Thymus (tissue), 14 donors: ENCODE measurements around the gene ZNF200. TPM values are rescaled to one million over a fixed set of nuclear protein-coding genes. Genes with fewer than 3 reads are reported as not detected.
A peak's percentile ranks its signal among the peaks of the same experiment; 100 is the strongest.

Source experiments
- DNase-seq, 9 donors: peaks; one replicate each; pipeline ENCODE4 v3.0.0-alpha.2; 2013; ENCODE audit warnings: low spot score in 9 of 9, low read depth in 6 of 9, missing footprints in 1 of 9
- H3K27ac ChIP-seq, 2 donors: one replicate each; pipeline ENCODE4 v1.5.1; 2013; ENCODE audit warnings: control low read depth in 1 of 2, low read depth in 1 of 2, low read length in 1 of 2, mild to moderate bottlenecking in 1 of 2, moderate library complexity in 1 of 2
- H3K27me3 ChIP-seq, 2 donors: one replicate each; pipeline ENCODE4 v1.5.1; 2013; ENCODE audit warnings: low read length in 1 of 2; ENCODE audit not compliant: control insufficient read depth in 2 of 2, insufficient read depth in 1 of 2
- H3K36me3 ChIP-seq, 2 donors: one replicate each; pipeline ENCODE4 v1.5.1; 2013; ENCODE audit warnings: low read length in 1 of 2, mild to moderate bottlenecking in 1 of 2, moderate library complexity in 1 of 2; ENCODE audit not compliant: control insufficient read depth in 2 of 2, insufficient read depth in 2 of 2
- H3K4me1 ChIP-seq, 2 donors: one replicate each; pipeline ENCODE4 v1.5.1; 2013; ENCODE audit warnings: low read length in 2 of 2; ENCODE audit not compliant: control insufficient read depth in 2 of 2, insufficient read depth in 2 of 2
- H3K4me3 ChIP-seq, 2 donors: one replicate each; pipeline ENCODE4 v1.5.1; 2013; ENCODE audit warnings: low read length in 2 of 2, control low read depth in 1 of 2, mild to moderate bottlenecking in 1 of 2
- H3K9me3 ChIP-seq, 2 donors: one replicate each; pipeline ENCODE4 v1.5.1; 2013; ENCODE audit warnings: low read length in 1 of 2, mild to moderate bottlenecking in 1 of 2; ENCODE audit not compliant: control insufficient read depth in 2 of 2, insufficient read depth in 1 of 2
- WGBS: extraction: QIAGEN DNeasy Blood & Tissue Kit; methylation state at CpG from one replicate; pipeline ENCODE4 v1.1.7; 2013; 5-methylcytosine and 5-hydroxymethylcytosine counted together
- long read RNA-seq, 10 donors: transcript quantifications; one replicate each; lab custom pipeline, GENCODE V29; 2026
- polyA plus RNA-seq: library from polyadenylated mRNA; stranded (reverse); fragments of 200-250 nt; gene quantifications from one replicate; pipeline ENCODE4 v1.2.3, GENCODE V29; 2013
- total RNA-seq: library from RNA; stranded (reverse); fragments of 120-200 nt; gene quantifications from one replicate; pipeline ENCODE4 v1.2.4, GENCODE V29; 2013
- donor health status: healthy.

The ZNF200 gene, protein sequence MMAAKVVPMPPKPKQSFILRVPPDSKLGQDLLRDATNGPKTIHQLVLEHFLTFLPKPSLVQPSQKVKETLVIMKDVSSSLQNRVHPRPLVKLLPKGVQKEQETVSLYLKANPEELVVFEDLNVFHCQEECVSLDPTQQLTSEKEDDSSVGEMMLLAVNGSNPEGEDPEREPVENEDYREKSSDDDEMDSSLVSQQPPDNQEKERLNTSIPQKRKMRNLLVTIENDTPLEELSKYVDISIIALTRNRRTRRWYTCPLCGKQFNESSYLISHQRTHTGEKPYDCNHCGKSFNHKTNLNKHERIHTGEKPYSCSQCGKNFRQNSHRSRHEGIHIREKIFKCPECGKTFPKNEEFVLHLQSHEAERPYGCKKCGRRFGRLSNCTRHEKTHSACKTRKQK
- total RNA-seq: 8.6 TPM
- 10.0 TPM for polyA plus RNA-seq
- long read RNA-seq, donor 1, partial matches to known transcripts: 0 of 2 reads
- long read RNA-seq, donor 1, other reads (novel, unspliced or antisense): 0 of 2 reads
- long read RNA-seq, donor 2: 0 reads
- long read RNA-seq, donor 3, full-length matches to known transcripts: 7 of 7 reads
- long read RNA-seq, donor 3, partial matches to known transcripts: 0 of 7 reads
- long read RNA-seq, donor 3, other reads (novel, unspliced or antisense): 0 of 7 reads
- long read RNA-seq, donor 4, full-length matches to known transcripts: 7 of 7 reads
- long read RNA-seq, donor 4, partial matches to known transcripts: 0 of 7 reads
- long read RNA-seq, donor 4, other reads (novel, unspliced or antisense): 0 of 7 reads
- long read RNA-seq, donor 5, full-length matches to known transcripts: 17 of 17 reads
- long read RNA-seq, donor 5, partial matches to known transcripts: 0 of 17 reads
- long read RNA-seq, donor 5, other reads (novel, unspliced or antisense): 0 of 17 reads
- long read RNA-seq, donor 6, full-length matches to known transcripts: 9 of 9 reads
- long read RNA-seq, donor 6, partial matches to known transcripts: 0 of 9 reads
- long read RNA-seq, donor 6, other reads (novel, unspliced or antisense): 0 of 9 reads
- long read RNA-seq, donor 7, full-length matches to known transcripts: 6 of 6 reads
- long read RNA-seq, donor 7, partial matches to known transcripts: 0 of 6 reads
- long read RNA-seq, donor 7, other reads (novel, unspliced or antisense): 0 of 6 reads
- long read RNA-seq, donor 8, full-length matches to known transcripts: 3 of 3 reads
- long read RNA-seq, donor 8, partial matches to known transcripts: 0 of 3 reads
- long read RNA-seq, donor 8, other reads (novel, unspliced or antisense): 0 of 3 reads
- long read RNA-seq, donor 9, full-length matches to known transcripts: 5 of 5 reads
- long read RNA-seq, donor 9, partial matches to known transcripts: 0 of 5 reads
- long read RNA-seq, donor 9, other reads (novel, unspliced or antisense): 0 of 5 reads
- long read RNA-seq, donor 10: 0 reads

DNA sequence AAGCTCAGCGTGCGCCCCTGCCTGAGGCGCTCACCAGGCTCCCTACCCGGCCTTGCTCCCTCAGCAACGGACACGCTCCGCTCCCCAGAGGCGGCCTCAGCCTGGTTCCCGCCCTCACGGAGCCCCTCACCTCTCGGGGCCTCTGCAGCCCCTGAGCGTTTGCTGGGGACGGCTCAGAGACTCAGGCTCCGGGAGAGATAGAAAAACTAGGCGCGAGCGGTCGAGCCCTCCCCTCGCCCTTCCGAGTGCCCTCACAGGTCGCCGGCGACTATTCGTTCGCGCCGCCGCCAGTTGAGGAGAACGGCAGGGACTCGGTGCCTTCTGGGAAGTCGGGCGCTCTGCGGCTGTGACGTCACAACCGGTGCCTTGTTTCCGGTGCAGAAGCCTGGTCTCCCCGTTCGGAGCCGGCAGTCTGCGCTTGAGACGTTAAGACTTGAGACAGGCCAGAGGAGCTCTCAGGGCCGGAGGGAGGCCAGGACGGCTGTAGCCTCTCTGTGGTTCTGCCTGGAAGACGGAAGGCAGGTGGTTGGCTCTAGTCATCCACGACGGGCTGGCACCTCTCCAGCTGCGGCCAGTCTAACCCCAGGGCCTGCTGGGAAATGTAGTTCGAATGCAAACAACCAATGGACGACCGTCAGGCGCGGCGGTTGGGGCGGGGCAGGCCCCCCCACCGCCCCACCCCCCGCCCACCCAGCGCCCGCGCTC is at the start of gene ZNF200:
ZNF200 (minus strand) TSS at position 302 of the 705 bp plus-strand sequence. CDS start 1,403 bp downstream, outside the sequence.
- WGBS: under 1% methylated on average over 54 of the region's 59 CpGs
- peak; percentile 86 to 96 (median 91) for DNase-seq
- Histone ChIP-seq H3K4me1 (peaks cover 6 to 13% of the 10 kb centered on the region in 2 donors), H3K27me3 (no peaks in the 10 kb centered on the region), H3K9me3 (peaks cover 0 to 9% of the 10 kb centered on the region in 2 donors), H3K36me3 (peaks cover 24 to 29% of the 10 kb centered on the region in 2 donors), H3K27ac (peak within 1 kb of the TSS; percentile 91 to 97), H3K4me3 (peak within 1 kb of the TSS; percentile 58 to 94)

DNA sequence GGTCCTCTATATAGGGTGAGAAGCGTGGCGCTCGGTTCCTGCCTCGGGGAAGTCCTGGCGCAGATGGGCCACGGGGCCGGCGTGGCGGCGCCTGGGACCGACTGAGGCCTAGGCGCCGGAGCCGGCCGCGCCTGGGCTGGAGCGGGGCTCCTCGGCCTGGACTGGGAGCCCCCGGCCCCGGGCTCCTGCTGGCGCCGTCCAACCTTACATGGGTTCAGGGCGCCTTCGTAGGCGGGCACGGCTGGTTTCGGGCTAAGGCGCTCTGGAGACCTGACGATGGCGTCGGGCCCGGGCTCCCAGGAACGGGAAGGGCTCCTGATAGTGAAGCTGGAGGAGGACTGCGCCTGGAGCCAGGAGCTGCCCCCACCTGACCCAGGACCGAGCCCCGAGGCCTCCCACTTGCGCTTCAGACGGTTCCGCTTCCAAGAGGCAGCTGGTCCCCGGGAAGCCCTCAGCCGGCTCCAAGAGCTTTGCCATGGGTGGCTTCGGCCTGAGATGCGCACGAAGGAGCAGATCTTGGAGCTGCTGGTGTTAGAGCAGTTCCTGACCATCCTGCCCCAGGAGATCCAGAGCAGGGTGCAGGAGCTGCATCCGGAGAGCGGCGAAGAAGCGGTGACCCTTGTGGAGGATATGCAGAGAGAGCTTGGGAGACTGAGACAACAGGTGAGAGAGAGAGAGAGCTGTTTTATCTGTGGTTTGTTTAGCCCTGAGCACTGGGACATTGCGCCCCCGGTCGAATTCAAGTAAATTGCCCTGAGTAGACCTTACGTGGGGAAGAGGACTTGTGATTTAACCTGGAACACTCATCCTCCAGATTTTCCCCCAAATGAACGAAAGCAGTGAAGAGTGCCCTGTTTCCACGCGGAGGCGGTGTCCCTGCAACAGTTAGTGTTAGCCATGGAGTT is 48.8 kb upstream of the ZNF200 start:
- DNase-seq: peak in 1 of 9 donors; percentile 13
- Histone ChIP-seq H3K9me3 (peaks cover 9 to 42% of the 10 kb centered on the region in 2 donors), H3K27ac (peak overlapping the region; percentile 99), H3K36me3 (peaks cover 26 to 34% of the 10 kb centered on the region in 2 donors), H3K4me3 (peak overlapping the region; percentile 80 to 83), H3K27me3 (no peaks in the 10 kb centered on the region), H3K4me1 (peaks cover 16 to 20% of the 10 kb centered on the region in 2 donors)
- 8% methylated on average over 56 of the region's 56 CpGs for WGBS

DNA sequence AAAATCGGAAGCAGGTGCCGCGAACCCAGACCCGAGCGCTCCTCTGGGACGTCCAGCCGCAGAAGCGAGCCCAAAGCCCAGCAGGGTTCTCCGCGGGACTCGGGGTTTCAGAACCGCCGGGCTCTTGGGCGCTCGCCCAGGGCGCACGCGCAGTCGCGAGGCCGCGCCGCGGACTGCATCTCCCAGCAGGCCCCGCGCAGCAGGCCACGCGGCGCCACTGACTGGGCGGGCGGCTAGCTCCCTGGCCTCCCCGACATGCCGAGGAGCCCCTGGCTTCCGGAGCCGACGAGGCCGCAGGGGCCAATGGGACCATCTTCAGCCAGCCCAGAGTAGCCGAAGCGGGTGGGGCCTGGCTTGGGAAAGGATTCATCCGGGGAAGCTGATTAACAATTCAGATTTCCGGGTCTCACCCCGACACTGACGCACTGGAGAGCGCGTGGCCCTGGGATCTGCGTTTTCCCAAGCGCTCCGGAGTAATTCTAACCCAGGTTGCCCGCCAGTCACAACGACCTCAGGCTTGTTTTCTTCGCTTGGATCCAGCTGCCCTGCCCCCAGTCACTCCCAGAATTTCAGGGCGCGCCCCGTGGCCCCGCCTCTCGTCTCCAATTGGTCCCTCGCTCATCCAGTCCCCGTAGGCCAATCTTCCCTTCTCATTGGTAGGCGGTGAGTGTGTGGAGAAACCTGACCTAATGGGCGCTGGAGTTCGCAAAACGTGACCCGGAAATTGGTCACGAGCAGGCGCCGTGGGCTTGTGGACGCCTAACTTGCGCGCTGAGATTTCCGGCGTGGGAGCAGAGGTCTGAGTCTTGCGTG is 48.0 kb upstream of the ZNF200 start, which contains the start of gene ZNF263:
ZNF263 (plus strand) TSS at position 762 of the 813 bp plus-strand sequence. CDS start 328 bp downstream, outside the sequence.
- peak; percentile 84 to 98 (median 92) for DNase-seq
- peak within 1 kb of the TSS; percentile 80 to 83 for H3K4me3 ChIP-seq
- H3K27me3 ChIP-seq: no peaks in the 10 kb centered on the region
- H3K9me3 ChIP-seq: peaks cover 6 to 33% of the 10 kb centered on the region in 2 donors
- under 1% methylated on average over 72 of the region's 72 CpGs for WGBS
- peaks cover 20 to 29% of the 10 kb centered on the region in 2 donors for H3K36me3 ChIP-seq
- H3K4me1 ChIP-seq: peaks cover 16 to 20% of the 10 kb centered on the region in 2 donors
- peak within 1 kb of the TSS; percentile 99 for H3K27ac ChIP-seq

DNA sequence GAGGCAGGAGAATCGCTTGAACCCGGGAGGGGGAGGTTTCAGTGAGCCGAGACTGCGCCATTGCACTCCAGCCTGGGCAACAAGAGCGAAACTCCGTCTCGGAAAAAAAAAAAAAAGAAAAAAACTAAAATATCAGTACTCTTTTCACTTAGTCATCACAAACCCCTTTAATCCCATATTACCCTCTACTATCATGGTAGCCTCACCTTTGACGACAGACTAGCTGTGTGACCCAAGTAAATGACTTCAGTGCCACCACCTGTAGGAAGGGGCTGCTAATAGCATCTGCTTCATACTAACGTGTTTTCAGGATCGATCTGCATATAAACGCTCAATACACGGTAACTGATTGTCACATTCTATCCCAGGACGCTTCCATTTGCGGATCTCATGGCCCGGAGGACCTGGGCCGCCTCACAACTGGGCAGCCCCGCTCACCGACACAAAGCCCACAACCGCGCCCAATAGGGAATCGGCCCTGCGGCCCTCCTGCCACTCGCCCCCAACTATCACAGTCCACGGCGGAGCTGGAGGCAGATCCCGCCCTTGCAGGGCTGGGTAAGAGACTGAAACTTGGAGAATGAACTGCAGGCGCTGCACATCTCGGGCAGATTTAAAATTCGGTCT is 47.3 kb upstream of the ZNF200 start:
- Histone ChIP-seq H3K4me3 (peak overlapping the region; percentile 80 to 83), H3K9me3 (peaks cover 6 to 31% of the 10 kb centered on the region in 2 donors), H3K36me3 (peaks cover 20 to 24% of the 10 kb centered on the region in 2 donors), H3K27me3 (peaks cover 0 to 2% of the 10 kb centered on the region in 2 donors), H3K27ac (peak overlapping the region; percentile 99), H3K4me1 (peaks cover 16 to 20% of the 10 kb centered on the region in 2 donors)
- DNase-seq: peak in 4 of 9 donors; percentile 12 to 18 (median 13)
- WGBS: 15% methylated on average over 29 of the region's 29 CpGs

DNA sequence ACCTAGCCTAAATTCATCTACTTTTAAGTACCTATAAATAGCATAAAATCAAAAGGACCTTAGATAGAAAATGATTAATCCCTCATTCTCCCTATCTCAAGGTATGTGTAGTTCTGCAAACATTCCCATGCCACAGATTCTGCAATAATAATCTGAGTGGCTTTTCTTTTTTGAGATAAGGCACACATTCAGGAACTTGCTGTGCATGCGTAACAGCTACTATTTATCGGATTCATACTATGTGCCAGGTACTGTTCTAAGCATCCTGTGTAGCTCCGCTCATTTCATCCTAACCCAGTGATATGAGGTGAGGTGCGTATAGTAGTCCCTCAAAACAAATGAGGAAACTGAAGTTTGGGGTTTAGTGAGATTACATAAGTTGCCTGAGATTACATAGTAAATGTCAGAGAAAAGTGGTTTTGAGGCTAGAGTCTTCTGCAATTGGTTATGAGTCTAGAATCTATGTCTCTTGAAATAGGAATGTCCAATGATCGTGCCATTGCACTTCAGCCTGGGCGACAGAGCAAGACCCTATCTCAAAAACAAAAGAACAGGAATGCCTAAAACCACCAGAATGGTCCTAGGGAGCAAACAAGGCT is 46.4 kb upstream of the ZNF200 start:
- Histone ChIP-seq H3K4me1 (peaks cover 16 to 20% of the 10 kb centered on the region in 2 donors), H3K27me3 (peaks cover 0 to 2% of the 10 kb centered on the region in 2 donors), H3K36me3 (peaks cover 14 to 15% of the 10 kb centered on the region in 2 donors), H3K9me3 (peaks cover 3 to 25% of the 10 kb centered on the region in 2 donors), H3K27ac (no peak overlapping the region), H3K4me3 (no peak overlapping the region)
- WGBS: 98% methylated on average over 6 of the region's 6 CpGs
- DNase-seq: no peak

DNA sequence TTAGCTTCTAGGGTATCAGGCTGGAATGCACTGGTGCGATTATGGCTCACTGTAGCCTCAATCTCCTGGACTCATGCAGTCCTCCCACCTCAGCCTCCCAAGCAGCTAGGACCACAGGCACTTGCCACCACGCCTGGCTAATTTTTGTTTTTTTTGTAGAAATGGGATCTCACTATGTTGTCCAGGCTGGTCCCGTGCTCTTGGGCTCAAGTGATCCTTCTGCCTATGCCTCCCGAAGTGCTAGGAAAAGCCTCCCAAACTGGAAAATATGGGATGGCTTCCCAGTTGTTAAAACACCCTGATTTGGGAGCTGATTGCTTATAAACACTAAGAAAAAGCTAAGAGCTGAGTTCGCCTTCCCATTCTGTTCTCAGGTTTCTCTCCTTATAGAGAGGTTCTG is 41.7 kb upstream of the ZNF200 start:
- DNase-seq: no peak
- Histone ChIP-seq H3K4me1 (peaks cover 0 to 2% of the 10 kb centered on the region in 2 donors), H3K27me3 (peaks cover 0 to 5% of the 10 kb centered on the region in 2 donors), H3K36me3 (no peaks in the 10 kb centered on the region), H3K4me3 (no peak overlapping the region), H3K27ac (no peak overlapping the region), H3K9me3 (peaks cover 0 to 6% of the 10 kb centered on the region in 2 donors)
- WGBS: 91% methylated on average over 5 of the region's 5 CpGs
